ENCODE data around the gene TTC23. TPM values are rescaled to one million over a fixed set of nuclear protein-coding genes. Genes with fewer than 3 reads are reported as not detected.
"Not testable (repeated sequence)": the region's sequence is repeated elsewhere in the genome, so short reads cannot be mapped to it uniquely, and the experiment has no call there.

TTC23 gene
- polyA plus RNA-seq, 10 donors, result 14.4 to 24.3 (median 18.4) TPM

GRCh38 chr15:99250001-99250400 lies 620 bp upstream of the TTC23 start:
- DNase-seq, result no peak

- DNase-seq, result peak in 1 of 3 donors; percentile 14
Observed at GRCh38 chr15:99248000-99248715, 1.2 kb downstream of the TTC23 start.

GRCh38 chr15:99247062-99247461 lies 2.3 kb downstream of the TTC23 start:
- no peak for DNase-seq

- DNase-seq, result no peak
Observed at GRCh38 chr15:99244306-99244705, 5.1 kb downstream of the TTC23 start.

GRCh38 chr15:99241752-99242151 lies 7.6 kb downstream of the TTC23 start:
- no peak for DNase-seq

GRCh38 chr15:99239545-99240198 lies 9.7 kb downstream of the TTC23 start:
- no peak for DNase-seq

GRCh38 chr15:99238849-99239248 lies 10.5 kb downstream of the TTC23 start:
- no peak for DNase-seq

GRCh38 chr15:99234160-99234559 lies 15.2 kb downstream of the TTC23 start:
- not testable (repeated sequence) for DNase-seq

GRCh38 chr15:99232740-99233139 lies 16.6 kb downstream of the TTC23 start:
- no peak for DNase-seq

GRCh38 chr15:99230867-99231266 lies 18.5 kb downstream of the TTC23 start:
- no peak for DNase-seq

GRCh38 chr15:99228120-99228770 lies 21.1 kb downstream of the TTC23 start:
- no peak for DNase-seq

- no peak for DNase-seq
Observed at GRCh38 chr15:99226802-99227201, 22.6 kb downstream of the TTC23 start.

- no peak for DNase-seq
Observed at GRCh38 chr15:99224372-99225214, 24.8 kb downstream of the TTC23 start.

- peak; percentile 59 to 81 (median 77) for DNase-seq
Observed at GRCh38 chr15:99213187-99213811, 36.1 kb downstream of the TTC23 start.

GRCh38 chr15:99212406-99212805 lies 37.0 kb downstream of the TTC23 start:
- DNase-seq, result no peak

GRCh38 chr15:99211926-99212325 lies 37.5 kb downstream of the TTC23 start:
- DNase-seq, result no peak

- DNase-seq, result no peak
Observed at GRCh38 chr15:99210334-99210733, 39.0 kb downstream of the TTC23 start.

- no peak for DNase-seq
Observed at GRCh38 chr15:99209326-99209725, 40.1 kb downstream of the TTC23 start.

GRCh38 chr15:99207672-99208071 lies 41.7 kb downstream of the TTC23 start:
- no peak for DNase-seq

- DNase-seq, result no peak
Observed at GRCh38 chr15:99202176-99202552, 47.2 kb downstream of the TTC23 start.

GRCh38 chr15:99201408-99202175 lies 47.8 kb downstream of the TTC23 start:
- DNase-seq, result no peak

Measured in muscle of back (tissue), 11 donors.